ENCODE measurements around the gene BTBD8. TPM values are rescaled to one million over a fixed set of nuclear protein-coding genes. Genes with fewer than 3 reads are reported as not detected.
"Not testable (repeated sequence)": the region's sequence is repeated elsewhere in the genome, so short reads cannot be mapped to it uniquely, and the experiment has no call there.

BTBD8 gene
- 2.9 and 8.0 TPM in 2 replicates for total RNA-seq (2014; rRNA removed; shearing (Covaris generic))

DNA sequence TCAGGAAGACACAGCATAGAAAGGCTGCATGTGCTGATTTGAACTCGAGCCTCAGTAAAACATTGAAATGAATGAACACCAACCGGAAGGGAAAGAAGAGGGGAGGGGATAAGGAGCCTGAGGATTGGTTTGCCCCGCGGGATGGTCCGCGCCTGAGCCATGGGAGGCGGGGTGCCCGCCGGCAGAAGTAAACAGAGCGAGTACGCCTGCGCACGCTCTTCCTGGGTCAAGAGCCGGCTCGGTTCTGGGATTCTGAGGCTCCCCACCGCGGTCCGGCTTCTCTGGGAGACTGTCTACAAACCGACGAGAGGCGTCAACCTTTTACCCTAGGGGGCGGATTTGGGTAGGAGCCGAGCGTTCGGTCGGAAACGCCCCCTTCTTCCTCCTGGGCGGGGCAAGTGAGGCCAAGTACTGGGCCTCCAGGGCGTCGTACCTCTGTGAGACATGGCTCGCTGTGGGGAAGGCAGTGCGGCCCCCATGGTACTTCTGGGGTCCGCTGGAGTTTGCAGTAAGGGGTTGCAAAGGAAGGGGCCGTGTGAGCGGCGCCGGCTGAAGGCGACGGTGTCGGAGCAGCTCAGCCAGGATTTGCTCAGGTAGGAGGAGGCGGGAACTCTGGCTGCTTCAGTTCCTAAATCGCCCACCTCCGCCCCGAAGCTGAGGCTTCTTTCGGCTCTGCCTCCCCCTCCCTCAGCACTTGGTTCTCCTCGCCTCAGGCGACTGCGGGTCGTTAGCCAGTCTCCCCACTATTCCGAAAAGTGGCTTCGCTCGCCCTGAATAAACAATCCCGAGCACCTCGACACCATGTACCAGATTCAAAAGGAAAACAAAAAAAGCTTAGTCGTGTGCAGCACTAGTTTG is at the start of gene BTBD8:
Gene BTBD8, plus strand, starts transcription at position 218 of the 858 bp plus-strand sequence. Its CDS starts 227 bp downstream, at position 445.
- in situ Hi-C loops (cut with HindIII; ENCODE audit: low sequenced_read_pairs), result no loop called here
- DNase-seq (ENCODE audit: low spot score), result peak; percentile 89

DNA sequence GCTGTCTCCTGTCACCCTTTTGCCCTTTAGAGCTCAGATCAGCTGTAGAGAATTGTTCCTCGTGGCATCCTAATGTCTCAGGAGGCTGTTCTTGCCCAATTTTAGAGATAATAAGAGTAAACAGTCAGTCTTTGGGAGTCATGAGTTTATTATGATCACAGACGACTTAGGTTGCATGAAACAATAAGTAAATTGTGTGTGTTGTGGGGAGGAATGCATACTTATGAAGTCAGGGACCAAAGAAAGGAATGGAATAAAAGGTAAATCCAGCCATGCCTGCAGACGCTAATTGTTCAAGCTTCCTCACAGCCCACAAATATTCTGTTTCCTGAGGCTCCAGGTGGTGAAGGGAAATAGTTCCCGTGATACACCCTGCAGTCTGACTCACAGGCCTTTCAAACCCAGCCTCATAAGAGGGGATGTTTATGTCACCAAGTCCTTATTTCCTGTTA is 49.5 kb upstream of the BTBD8 start:
- in situ Hi-C loops (cut with HindIII; ENCODE audit: low sequenced_read_pairs), result no loop called here

DNA sequence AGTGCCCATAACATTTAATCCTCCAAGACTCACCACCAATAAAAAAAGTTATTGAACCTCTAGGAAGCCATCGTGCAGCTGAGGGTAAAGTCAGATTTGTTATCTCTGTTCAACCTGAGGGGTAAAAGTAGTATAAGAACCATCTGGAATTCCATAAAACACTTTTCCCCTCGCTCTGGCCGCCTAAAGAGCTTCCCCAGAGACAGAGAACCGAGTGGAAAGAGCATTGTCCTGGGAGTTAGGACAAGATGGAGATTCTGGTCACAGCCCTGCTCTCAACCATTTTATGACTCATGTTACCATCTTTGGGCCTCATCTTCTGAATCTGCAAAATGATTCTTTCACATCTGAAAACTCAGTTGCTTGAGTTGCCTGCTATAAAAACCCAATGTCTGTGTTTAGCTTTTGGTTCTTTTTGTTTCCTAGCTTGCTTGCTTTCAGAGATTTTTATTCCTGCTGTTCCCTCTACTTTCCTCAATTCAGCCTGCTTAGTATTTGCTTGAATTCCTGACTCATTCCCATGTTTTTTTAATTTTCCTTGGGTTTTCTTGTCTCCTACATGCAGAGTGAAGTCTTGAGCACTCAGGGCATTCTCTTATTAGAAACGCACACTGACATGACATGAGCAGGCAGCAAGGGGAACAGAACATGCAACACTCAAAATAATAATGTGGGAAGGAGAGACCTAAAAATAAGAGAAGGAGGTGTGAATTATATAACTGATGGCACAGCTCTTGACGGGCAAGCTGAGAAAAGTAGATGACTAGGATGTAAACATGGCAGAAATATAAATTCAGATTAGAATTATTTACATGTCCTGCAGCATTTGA is 48.6 kb upstream of the BTBD8 start:
- DNase-seq (ENCODE audit: low spot score), result peak; percentile 46
- in situ Hi-C loops (cut with HindIII; ENCODE audit: low sequenced_read_pairs), result no loop called here

More for the DNA sequence above, 49.5 kb upstream of the BTBD8 start:
- DNase-seq (ENCODE audit: low spot score), result peak; percentile 79

DNA sequence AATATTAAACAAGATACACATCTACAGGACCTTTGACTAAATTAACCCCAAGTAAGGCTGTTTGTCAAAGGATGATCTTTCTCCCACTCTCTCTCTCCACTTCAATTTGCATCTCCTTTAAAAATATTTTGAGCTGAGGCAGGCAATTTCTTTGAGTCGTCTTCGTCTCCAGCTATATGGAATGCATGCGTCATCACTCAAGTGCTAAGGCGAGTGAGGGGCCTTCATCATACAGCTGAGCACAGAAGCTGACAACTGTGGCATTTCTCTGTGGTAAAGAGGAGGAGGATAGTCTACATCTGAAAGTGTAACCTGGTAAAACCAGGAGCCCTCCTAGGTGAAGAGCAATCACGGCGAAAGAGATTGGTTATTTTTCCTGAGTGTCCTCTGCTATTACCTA is 42.7 kb upstream of the BTBD8 start:
- DNase-seq (ENCODE audit: low spot score), result no peak
- in situ Hi-C loops (cut with HindIII; ENCODE audit: low sequenced_read_pairs), result no loop called here

DNA sequence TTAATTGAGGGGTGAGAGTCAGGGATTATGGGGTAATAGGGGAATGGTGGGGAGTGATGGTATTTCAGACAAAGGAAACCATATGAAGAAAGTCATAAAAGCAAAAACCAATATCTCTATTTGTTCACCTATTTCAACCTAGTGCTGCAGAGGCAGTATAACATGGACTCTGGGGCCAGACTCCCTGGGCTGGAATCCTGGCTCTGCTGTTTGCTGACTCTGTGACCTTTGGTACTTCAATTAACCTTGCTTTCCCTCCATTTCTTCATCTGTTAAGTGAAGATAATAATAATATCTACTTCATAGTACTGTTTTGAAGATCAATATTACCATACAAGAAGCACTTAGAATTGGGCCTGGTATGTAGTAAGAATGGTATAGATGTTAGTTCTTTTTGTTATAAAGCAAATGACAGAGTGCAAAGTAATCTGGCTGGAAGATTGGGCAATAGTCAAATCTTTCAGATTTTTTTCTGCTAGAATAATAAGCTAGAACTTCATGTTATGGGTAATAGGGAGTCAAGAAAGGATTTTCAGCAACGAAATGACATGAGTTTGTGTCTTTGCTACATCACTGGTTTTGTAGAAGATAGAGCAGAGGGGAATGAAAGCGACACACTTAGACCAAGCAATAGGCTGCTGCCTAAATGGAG is 41.3 kb upstream of the BTBD8 start:
- DNase-seq (ENCODE audit: low spot score), result no peak
- in situ Hi-C loops (cut with HindIII; ENCODE audit: low sequenced_read_pairs), result no loop called here

DNA sequence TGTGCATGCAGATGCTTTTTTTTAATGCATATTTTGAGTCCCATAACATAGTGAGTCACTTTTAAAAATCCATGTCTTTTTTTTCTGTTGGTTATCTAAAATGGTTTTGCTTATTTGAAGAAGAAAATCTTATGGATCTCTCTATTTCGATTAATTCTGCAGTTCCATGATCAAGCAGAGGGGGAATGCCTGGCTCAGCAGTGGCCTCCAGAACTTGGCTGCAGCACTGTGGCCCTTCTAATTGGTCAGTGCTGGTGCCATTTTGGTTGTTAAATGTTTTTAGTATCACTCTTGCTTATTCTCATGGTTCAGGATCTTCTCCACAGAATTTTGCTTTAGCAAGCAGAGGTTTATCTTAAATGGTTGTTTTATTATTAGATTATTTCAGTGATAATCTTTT is 39.2 kb upstream of the BTBD8 start:
- DNase-seq (ENCODE audit: low spot score), result no peak
- in situ Hi-C loops (cut with HindIII; ENCODE audit: low sequenced_read_pairs), result no loop called here

DNA sequence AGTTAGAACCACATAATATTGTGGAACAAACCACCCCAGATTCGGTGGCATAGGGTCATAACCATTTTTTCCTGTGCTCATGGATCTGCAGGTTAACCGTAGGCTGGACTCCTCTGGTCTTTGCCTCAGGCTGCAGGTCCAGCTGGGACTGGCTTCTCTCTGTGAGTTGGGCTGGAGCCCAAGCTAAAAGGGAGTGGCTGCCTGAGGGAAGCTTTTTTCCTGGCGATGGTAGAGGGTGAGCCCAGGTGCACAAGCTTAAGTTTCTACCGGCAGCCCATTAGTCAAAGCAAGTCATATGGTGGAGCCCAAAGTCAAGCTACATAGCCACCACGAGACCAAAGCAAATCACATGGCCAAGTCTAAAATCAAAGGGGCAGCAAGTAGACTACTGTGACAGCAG is 36.5 kb upstream of the BTBD8 start:
- in situ Hi-C loops (cut with HindIII; ENCODE audit: low sequenced_read_pairs), result no loop called here
- no peak for DNase-seq (ENCODE audit: low spot score)

DNA sequence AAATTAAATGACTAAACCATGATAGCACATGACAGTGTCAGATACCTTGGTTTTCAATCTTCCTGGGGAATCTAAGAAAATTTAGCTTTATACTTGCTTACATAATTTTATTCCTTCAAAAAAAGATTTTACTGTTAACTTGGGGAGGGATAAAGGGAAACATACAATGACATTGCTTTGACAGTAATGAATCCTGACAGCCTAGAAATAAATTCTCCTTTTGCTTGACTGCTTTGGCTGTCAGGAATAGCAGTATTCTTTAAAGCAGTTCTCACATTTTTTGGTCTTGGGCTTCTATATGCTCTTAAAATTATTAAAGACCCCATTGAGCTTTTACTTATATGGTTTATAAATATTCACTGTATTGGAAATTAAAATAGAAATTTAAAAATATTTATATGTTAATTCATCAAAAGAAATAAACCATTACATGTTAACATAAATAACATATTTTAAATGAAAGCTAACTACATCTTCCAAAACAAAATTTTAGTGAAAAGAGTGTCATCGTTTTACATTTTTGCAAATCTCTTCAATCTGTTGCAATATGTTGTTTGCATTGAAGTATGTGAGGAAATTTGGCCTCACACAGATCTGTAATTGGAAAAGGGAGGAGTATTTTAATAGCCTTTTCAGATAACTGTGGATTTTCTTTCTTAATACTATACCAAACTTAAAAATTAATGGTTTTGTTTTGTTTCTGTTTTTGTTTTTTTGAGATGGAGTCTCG is 34.2 kb upstream of the BTBD8 start:
- DNase-seq (ENCODE audit: low spot score), result no peak
- in situ Hi-C loops (cut with HindIII; ENCODE audit: low sequenced_read_pairs), result no loop called here

DNA sequence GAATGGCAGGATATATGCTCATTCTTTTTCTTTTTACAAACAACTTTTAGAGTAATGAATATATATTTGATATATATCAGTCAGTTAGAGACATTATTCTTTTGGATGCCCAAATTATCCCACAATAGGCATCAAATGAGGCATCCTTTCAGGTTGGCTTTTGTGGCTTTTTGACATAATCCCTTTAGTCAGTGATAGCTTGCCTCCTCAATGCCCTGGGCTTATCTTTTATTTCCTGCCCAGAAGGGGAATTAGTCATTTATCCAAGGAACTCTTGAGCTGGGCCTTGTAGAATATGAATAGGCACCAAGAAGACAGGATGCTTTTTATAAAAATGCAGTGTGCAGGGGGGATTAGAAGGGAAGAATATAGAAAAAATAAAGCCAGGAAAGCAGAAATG is 28.2 kb upstream of the BTBD8 start:
- DNase-seq (ENCODE audit: low spot score), result no peak
- in situ Hi-C loops (cut with HindIII; ENCODE audit: low sequenced_read_pairs), result no loop called here

DNA sequence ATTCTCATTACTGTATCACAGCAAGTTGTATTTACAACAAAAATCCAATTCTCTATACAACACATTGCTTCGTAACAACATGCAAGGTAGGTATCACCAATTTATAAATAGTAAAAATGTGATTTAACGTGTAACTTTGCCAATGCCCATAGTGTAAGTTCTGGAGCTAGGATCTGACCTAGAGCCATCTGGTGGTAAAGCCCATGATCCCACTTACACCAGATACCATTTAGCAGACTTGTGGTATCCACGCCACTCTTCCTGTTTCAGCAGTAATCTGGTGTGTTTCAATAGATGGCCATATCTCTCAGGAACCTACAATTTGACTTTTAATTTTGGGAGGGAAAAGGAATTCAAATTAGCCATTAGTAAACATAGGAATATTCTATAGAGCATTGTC is 15.1 kb upstream of the BTBD8 start:
- no peak for DNase-seq (ENCODE audit: low spot score)
- in situ Hi-C loops (cut with HindIII; ENCODE audit: low sequenced_read_pairs), result no loop called here

DNA sequence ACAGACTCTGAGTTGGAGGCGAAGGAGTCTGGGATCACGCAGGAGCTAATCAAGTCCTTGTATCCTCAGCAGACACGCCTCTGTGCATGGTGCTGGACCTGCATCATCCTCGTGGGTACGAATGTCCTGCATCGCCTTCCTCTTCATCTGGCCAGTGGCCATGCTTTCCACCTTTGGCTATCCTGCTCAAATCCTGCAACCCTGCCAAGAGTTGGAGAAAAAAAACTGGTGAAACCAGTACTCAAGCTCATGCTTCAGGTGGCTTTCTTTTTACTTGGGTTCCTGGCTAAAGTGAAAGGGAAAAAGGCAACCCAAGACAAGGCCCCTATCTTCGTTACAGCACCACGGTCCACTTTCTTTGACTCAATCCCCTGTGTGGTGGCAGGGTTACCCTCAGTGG is 13.8 kb upstream of the BTBD8 start:
- in situ Hi-C loops (cut with HindIII; ENCODE audit: low sequenced_read_pairs), result no loop called here

DNA sequence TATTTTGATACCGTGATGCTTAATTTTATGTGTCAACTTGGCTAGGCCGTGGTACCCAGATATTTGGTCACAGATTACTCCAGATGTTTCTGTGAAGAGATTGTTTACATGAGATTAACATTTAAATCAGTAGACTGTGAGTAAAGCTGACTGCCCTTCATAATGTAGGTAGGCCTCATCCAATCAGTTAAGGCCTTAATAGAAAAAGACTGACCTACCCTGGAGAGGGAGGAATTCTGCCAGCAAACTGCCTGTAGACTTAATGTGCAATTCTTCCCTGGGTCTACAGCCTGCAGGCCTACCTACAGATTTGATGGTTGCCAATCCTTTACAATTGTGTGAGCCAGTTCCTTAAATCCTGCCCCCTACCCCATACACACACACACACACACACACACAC is 9.3 kb upstream of the BTBD8 start:
- in situ Hi-C loops (cut with HindIII; ENCODE audit: low sequenced_read_pairs), result no loop called here
- no peak for DNase-seq (ENCODE audit: low spot score)

More for the DNA sequence above, 13.8 kb upstream of the BTBD8 start:
- no peak for DNase-seq (ENCODE audit: low spot score)

DNA sequence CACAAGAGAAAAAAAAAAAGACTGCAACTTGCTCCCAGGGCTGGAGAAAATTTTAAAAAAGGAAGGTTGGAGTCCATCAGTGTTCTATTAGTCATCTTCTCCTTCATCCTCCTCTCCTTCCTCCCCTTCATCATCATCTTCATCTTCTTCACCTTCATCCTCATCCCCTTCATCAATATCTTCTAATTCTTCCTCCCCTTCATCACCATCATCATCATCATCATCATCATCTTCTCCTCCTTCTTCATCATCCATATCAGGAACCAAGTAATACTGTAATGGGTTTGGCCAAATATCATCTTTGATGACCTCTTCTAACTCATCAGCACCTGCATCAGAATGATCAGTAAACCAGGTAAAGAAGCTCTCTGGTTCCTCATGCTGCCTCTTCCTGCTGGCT is 5.7 kb upstream of the BTBD8 start:
- in situ Hi-C loops (cut with HindIII; ENCODE audit: low sequenced_read_pairs); DNase-seq (ENCODE audit: low spot score): not testable (repeated sequence)

DNA sequence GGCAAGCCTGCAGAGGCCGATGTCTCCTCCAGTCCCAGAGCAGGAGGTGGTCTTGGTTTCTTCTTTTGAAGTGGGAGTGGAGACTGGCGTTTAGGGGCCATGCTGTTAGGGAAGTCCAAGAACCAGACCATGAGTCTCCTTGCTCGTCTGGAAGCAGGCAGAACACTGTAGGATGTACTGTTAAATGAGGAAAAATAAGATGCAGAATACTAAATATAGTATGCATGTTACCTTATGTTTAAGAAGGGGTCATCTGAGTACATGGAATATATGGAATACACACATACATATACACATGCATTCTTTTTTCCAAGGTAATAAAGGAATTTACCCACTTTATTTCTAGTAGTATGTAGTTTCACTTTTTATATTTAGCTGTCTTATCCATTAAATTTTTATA is 4.8 kb upstream of the BTBD8 start, which contains the start of gene SETSIP:
Gene SETSIP, minus strand, starts transcription at position 101 of the 400 bp plus-strand sequence. Its CDS starts 0 bp downstream, at position 101.
- in situ Hi-C loops (cut with HindIII; ENCODE audit: low sequenced_read_pairs), result no loop called here
- no peak for DNase-seq (ENCODE audit: low spot score)

DNA sequence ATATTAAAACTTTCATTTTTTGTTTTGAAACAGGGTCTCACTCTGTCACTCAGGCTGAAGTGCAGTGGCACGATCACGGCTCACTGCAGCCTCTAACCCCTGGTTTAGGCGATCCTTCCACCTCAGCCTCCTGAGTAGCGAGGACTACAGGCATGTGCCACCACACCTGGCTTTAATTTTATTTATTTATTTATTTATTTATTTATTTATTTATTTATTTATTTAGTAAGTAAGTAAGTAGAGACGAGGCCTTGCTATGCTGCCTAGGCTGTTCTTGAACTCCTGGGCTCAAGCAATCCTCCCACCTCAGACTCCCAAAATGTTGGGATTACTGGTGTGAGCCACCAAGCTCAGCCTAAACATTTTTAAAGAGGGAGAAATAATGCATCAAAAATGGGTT is 3.8 kb upstream of the BTBD8 start:
- in situ Hi-C loops (cut with HindIII; ENCODE audit: low sequenced_read_pairs), result no loop called here
- no peak for DNase-seq (ENCODE audit: low spot score)

DNA sequence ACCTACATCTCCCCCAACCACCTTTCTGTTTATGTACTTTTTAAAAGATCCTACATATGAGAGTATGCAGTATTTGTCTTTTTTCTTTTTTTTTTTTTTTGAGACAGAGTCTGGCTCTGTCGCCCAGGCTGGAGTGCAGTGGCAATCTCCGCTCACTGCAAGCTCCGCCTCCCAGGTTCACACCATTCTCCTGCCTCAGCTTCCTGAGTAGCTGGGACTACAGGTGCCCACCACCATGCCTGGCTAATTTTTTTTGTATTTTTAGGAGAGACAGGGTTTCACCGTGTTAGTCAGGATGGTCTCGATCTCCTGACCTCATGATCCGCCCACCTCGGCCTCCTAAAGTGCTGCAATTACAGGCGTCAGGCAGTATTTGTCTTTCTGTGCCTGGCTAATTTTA is 2.1 kb upstream of the BTBD8 start:
- in situ Hi-C loops (cut with HindIII; ENCODE audit: low sequenced_read_pairs); DNase-seq (ENCODE audit: low spot score): not testable (repeated sequence)

DNA sequence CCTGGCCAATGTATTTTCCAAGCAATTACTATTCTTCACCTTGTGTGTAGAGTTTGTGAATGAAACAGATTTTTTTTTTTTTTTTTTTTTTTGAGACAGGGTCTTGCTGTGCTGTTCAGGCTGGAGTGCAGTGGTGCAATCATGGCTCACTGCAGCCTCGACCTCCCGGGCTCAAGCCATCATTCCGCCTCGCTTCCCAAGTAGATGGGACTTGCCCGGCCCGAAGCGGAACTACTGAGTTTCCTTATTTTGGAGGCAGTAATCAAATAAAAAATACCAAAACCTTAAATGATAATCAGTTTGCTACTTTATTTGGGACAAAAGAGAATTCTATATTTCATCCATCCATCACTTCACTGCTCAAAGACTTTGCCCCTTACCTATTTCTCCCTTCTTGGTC is 704 bp upstream of the BTBD8 start:
- in situ Hi-C loops (cut with HindIII; ENCODE audit: low sequenced_read_pairs), result no loop called here
- no peak for DNase-seq (ENCODE audit: low spot score)

DNA sequence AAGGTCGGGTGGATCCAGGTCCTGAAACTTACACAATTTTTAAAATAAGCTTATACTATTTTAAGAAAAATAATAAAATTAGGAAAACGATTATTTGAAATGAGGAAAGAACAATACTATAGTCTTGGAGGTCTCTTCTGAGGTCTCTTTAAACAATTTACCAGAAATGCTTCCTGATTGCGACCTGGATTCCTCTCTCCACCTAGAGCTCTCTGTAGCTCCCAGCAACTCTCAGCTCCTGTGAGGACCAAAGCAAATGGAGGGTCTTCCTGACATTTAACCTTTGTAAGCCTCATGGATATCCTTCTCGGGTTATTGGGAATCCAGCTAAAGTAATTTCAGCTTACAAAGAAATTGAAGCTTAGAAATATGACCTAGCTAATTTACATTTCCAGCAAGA is 886 bp downstream of the BTBD8 start:
- DNase-seq (ENCODE audit: low spot score), result no peak
- in situ Hi-C loops (cut with HindIII; ENCODE audit: low sequenced_read_pairs), result no loop called here

DNA sequence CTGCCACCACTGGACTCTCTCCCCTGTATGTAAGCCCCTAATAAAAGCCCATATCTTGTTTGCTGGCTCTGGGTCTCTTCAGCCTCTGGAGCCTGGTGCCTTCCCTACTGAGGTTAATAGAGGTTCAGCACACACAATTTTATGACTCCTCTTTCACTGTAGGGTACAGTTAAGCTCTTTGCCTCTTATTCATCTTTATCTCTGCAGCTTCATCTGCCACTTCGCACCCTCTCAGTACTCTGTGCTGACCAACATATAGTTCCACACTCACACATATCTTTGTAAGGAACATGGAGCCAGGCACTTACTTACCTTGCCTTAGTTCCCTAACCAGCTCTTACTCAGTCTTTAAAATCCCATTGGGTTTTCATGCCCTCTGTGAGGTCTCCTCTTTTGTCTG is 4.5 kb downstream of the BTBD8 start:
- no peak for DNase-seq (ENCODE audit: low spot score)
- in situ Hi-C loops (cut with HindIII; ENCODE audit: low sequenced_read_pairs), result no loop called here
